LNCAP (cell line): ENCODE results near the gene CIZ1.

ENCODE experiments used
- CTCF ChIP-seq: fragments of 450-650 bp; IDR thresholded peaks from 2 replicates; pipeline ENCODE4 v1.5.1; 2017; ENCODE audit warnings: mild to moderate bottlenecking

Gene CIZ1

DNA sequence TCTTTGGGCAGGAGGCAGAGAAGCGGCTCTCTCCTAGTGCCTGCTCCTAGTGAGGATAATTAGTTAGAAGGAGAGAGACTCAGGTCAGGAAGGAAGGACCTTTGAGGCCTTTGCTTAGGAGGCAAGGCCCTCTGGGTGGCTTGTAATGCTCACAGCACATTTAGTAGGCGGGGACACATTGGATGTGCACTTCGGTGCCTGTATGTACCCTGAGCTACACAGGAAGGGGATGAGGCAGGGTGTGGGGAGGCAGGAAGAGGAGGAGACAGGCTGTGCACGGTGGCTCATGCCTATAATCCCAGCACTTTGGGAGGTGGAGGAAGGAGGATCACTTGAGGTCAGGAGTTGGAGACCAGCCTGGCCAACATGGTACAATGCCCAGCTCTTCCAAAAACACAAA is 49.3 kb downstream of the CIZ1 start:
- TF ChIP-seq CTCF: no peak

- TF ChIP-seq CTCF: no peak
Observed at GRCh38 chr9:128141604-128142003, 49.8 kb downstream of the CIZ1 start.

GRCh38 chr9:128139621-128140020 is 51.8 kb downstream of the CIZ1 start:
- no peak for TF ChIP-seq CTCF

DNA sequence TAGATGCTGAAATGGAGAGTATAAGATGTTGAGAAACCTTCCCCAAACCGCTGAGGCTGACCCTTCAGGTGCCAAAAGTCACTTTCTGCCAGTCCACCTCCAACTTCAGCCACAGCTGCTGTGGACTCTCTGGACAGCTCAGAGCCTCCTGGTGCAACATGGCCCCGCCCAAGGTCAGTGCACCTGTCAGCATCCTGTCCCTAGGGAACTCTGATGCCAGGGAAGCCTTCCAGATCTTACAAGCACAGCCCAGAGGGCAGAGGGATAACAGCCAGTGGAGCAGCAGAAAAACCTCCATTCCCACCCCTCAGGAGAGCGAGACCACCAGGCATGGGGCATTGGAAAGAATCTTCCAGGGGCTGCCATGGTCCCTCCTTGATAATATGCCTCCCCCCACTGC is 53.4 kb downstream of the CIZ1 start:
- no peak for TF ChIP-seq CTCF

GRCh38 chr9:128136816-128137793 is 54.3 kb downstream of the CIZ1 start:
- no peak for TF ChIP-seq CTCF

- peak; percentile 38; the same call in 1 of the 2 replicates for TF ChIP-seq CTCF
Observed at GRCh38 chr9:128129976-128130590, 61.3 kb downstream of the CIZ1 start.

- TF ChIP-seq CTCF: no peak
Observed at GRCh38 chr9:128128836-128129590, 62.4 kb downstream of the CIZ1 start.
